Psoas muscle (tissue), 8 donors: ENCODE data around the gene ADAMTS8. TPM values are rescaled to one million over a fixed set of nuclear protein-coding genes. Genes with fewer than 3 reads are reported as not detected.
A peak's percentile ranks its signal among the peaks of the same experiment; 100 is the strongest.

Experiments
- ATAC-seq, 4 donors: fragments of 200-7000 bp; cut with Tn5 transposase; one replicate each; pipeline ENCODE4 v1.9.1; 2020; ENCODE audit warnings: moderate library complexity in 3 of 4, mild to moderate bottlenecking in 2 of 4
- DNase-seq, 2 donors: peaks; one replicate each; pipeline ENCODE4 v3.0.0-alpha.2; 2020
- H3K27ac ChIP-seq: fragments of 200-600 bp; one replicate; pipeline ENCODE4 v1.8.0; 2022
- H3K27me3 ChIP-seq, 3 donors: fragments of 200-600 bp in 1 of 3; one replicate each; pipeline versions ENCODE4 v1.6.1 to v1.8.0; 2013 to 2022; ENCODE audit warnings: low read length in 2 of 3, mild to moderate bottlenecking in 2 of 3, moderate library complexity in 1 of 3; ENCODE audit not compliant: insufficient read depth in 3 of 3
- H3K36me3 ChIP-seq, 2 donors: fragments of 200-600 bp in 1 of 2; one replicate each; pipeline versions ENCODE4 v1.6.1 to v1.8.0; 2013 to 2022; ENCODE audit warnings: low read depth in 1 of 2, mild to moderate bottlenecking in 1 of 2, moderate library complexity in 1 of 2; ENCODE audit not compliant: insufficient read depth in 1 of 2
- H3K4me1 ChIP-seq: fragments of 200-600 bp; one replicate; pipeline ENCODE4 v1.8.0; 2022
- H3K4me3 ChIP-seq: fragments of 200-600 bp; one replicate; pipeline ENCODE4 v1.8.0; 2022; ENCODE audit warnings: mild to moderate bottlenecking
- H3K9me3 ChIP-seq: fragments of 200-600 bp; one replicate; pipeline ENCODE4 v1.8.0; 2022
- CTCF ChIP-seq: fragments of 200-600 bp; IDR thresholded peaks from one replicate; pipeline ENCODE4 v1.8.0; 2022; ENCODE audit warnings: antibody characterized with exemption
- WGBS, 3 donors: extraction: QIAGEN DNeasy Blood & Tissue Kit; methylation state at CpG; one replicate each; pipeline versions ENCODE4 v1.1.6 to v1.1.7; 2013; 5-methylcytosine and 5-hydroxymethylcytosine counted together
- intact Hi-C, 2 donors: fragments of 100-400 bp; cut with DNase I; formaldehyde crosslinking; loops; one replicate each; pipeline versions ENCODE4 v1.11.0 to v1.14.2; 2022
- polyA plus RNA-seq, 3 donors: library from polyadenylated mRNA; stranded (reverse); fragments of 200-250 nt; gene quantifications; one replicate each; pipeline ENCODE4 v1.2.3, GENCODE V29; 2013
- total RNA-seq, 4 donors: library from RNA; stranded (reverse); fragmentation: NEBNext Ultra II Directional in 2 of 4; extraction: Animal tissue kit (Norgen Biotek cat#: 25700) in 2 of 4; gene quantifications; one replicate each; pipeline versions ENCODE4 v1.2.1 to v1.2.4, GENCODE V29; 2021 to 2023
- donor health status: healthy with polysubstance abuse.
- donor health status: DM: no; HTN: no; CAD: no; lungs with moderate emphysema.
- donor health status: Bipolar disorder and iron deficiency.
- donor health status: healthy.
- donor health status: DM: yes; HTN: yes; CAD: no.
- donor health status: DM: no; HTN: no; CAD: no.
- donor health status: DM: no; HTN: no; CAD: no.
- donor health status: DM: yes; HTN: yes; CAD: no.

ADAMTS8 gene
- total and polyA plus RNA-seq, 7 donors: 0.12 to 1.2 (median 0.32) TPM; not detected in 1

- Histone ChIP-seq H3K4me1 (peaks cover 29% of the 10 kb centered on the region), H3K36me3 (no peaks in the 10 kb centered on the region), H3K4me3 (no peak overlapping the region), H3K27ac (peak overlapping the region; percentile 54), H3K27me3 (no peaks in the 10 kb centered on the region), H3K9me3 (no peaks in the 10 kb centered on the region)
- DNase-seq (no peak), ATAC-seq (no peak)
- no peak for TF ChIP-seq CTCF
- 65 to 75% (median 65%) methylated on average over 3 of the region's 3 CpGs for WGBS, 3 donors
- intact Hi-C loops: no loop called here
These were observed 24.4 kb downstream of the ADAMTS8 start for GRCh38 chr11:130403967-130404366.

GRCh38 chr11:130403271-130403804 lies 25.1 kb downstream of the ADAMTS8 start:
- peak; percentile 79 to 90 (median 82) for ATAC-seq
- H3K9me3 ChIP-seq: no peaks in the 10 kb centered on the region
- H3K36me3 ChIP-seq: no peaks in the 10 kb centered on the region
- H3K4me3 ChIP-seq: no peak overlapping the region
- peak; percentile 49 to 62 for DNase-seq
- no peaks in the 10 kb centered on the region for H3K27me3 ChIP-seq
- H3K4me1 ChIP-seq: peaks cover 29% of the 10 kb centered on the region
- peak overlapping the region; percentile 54 for H3K27ac ChIP-seq
- WGBS, 3 donors: 19 to 30% (median 23%) methylated on average over 11 of the region's 11 CpGs
- TF ChIP-seq CTCF: no peak
- intact Hi-C loops: no loop called here

- no peak for ATAC-seq
- no peak for TF ChIP-seq CTCF
These were observed 25.8 kb downstream of the ADAMTS8 start for GRCh38 chr11:130402570-130402969.

GRCh38 chr11:130400781-130401483 lies 27.5 kb downstream of the ADAMTS8 start:
- TF ChIP-seq CTCF: no peak
- Histone ChIP-seq H3K4me3 (no peak overlapping the region), H3K27me3 (no peaks in the 10 kb centered on the region), H3K36me3 (no peaks in the 10 kb centered on the region), H3K27ac (no peak overlapping the region), H3K4me1 (peaks cover 29% of the 10 kb centered on the region), H3K9me3 (no peaks in the 10 kb centered on the region)
- intact Hi-C loops: no loop called here
- WGBS, 3 donors: 16 to 25% (median 22%) methylated on average over 13 of the region's 13 CpGs
- ATAC-seq: peak; percentile 21 to 66 (median 45)
- DNase-seq: no peak

More at GRCh38 chr11:130402570-130402969, 25.8 kb downstream of the ADAMTS8 start:
- 48 to 59% (median 50%) methylated on average over 2 of the region's 2 CpGs for WGBS, 3 donors
- Histone ChIP-seq H3K4me3 (no peak overlapping the region), H3K9me3 (no peaks in the 10 kb centered on the region), H3K27ac (peak overlapping the region; percentile 54), H3K27me3 (no peaks in the 10 kb centered on the region), H3K4me1 (peaks cover 29% of the 10 kb centered on the region), H3K36me3 (no peaks in the 10 kb centered on the region)
- intact Hi-C loops: no loop called here
- DNase-seq: no peak
